KBM-7 (cell line): ENCODE results near the gene RPS2.
"Not testable (repeated sequence)": the region's sequence is repeated elsewhere in the genome, so short reads cannot be mapped to it uniquely, and the experiment has no call there.

Experiments used
- DNase-seq: peaks from one replicate; pipeline ENCODE4 v3.0.0-alpha.2; 2015
- in situ Hi-C: fragments of 300-500 bp; cut with MboI; formaldehyde crosslinking; loops from 2 replicates; pipeline ENCODE4 v1.14.3; 2020; ENCODE audit warnings: low sequenced_read_pairs, low pct_unique_long_range_greater_than_20kb, mixed read lengths

RPS2 gene

GRCh38 chr16:1930338-1930720, 34.3 kb downstream of the RPS2 start:
- no peak for DNase-seq
- in situ Hi-C loops: no loop called here

- in situ Hi-C loops: no loop called here
These were observed 34.9 kb downstream of the RPS2 start for GRCh38 chr16:1929578-1930337.

GRCh38 chr16:1929105-1929504, 35.5 kb downstream of the RPS2 start:
- no peak for DNase-seq
- in situ Hi-C loops: no loop called here

More at GRCh38 chr16:1929578-1930337, 34.9 kb downstream of the RPS2 start:
- peak; percentile 90 for DNase-seq

- in situ Hi-C loops: no loop called here
- no peak for DNase-seq
These were observed 38.4 kb downstream of the RPS2 start for GRCh38 chr16:1926271-1926670.

GRCh38 chr16:1924095-1924494, 40.5 kb downstream of the RPS2 start:
- DNase-seq: no peak
- in situ Hi-C loops: no loop called here

GRCh38 chr16:1923299-1924034, 41.2 kb downstream of the RPS2 start:
- DNase-seq: no peak
- in situ Hi-C loops: no loop called here

- DNase-seq: no peak
- in situ Hi-C loops: no loop called here
These were observed 42.3 kb downstream of the RPS2 start for GRCh38 chr16:1922357-1922756.

- peak; percentile 63 for DNase-seq
These were observed 43.9 kb downstream of the RPS2 start for GRCh38 chr16:1920727-1921171.

GRCh38 chr16:1920122-1920521, 44.5 kb downstream of the RPS2 start:
- in situ Hi-C loops, DNase-seq: not testable (repeated sequence)

More at GRCh38 chr16:1920727-1921171, 43.9 kb downstream of the RPS2 start:
- in situ Hi-C loops: no loop called here

- DNase-seq: no peak
- in situ Hi-C loops: no loop called here
These were observed 45.2 kb downstream of the RPS2 start for GRCh38 chr16:1919327-1919998.

- in situ Hi-C loops: no loop called here
- DNase-seq: no peak
These were observed 46.0 kb downstream of the RPS2 start, which contains the start of gene HS3ST6 for GRCh38 chr16:1918351-1919326. TSS of gene HS3ST6 (minus strand) at chr16:1918415. CDS start at chr16:1918323, 92 bp downstream.

GRCh38 chr16:1917665-1918350, 46.8 kb downstream of the RPS2 start:
- in situ Hi-C loops: no loop called here
- no peak for DNase-seq

GRCh38 chr16:1917056-1917664, 47.5 kb downstream of the RPS2 start:
- DNase-seq: no peak
- in situ Hi-C loops: no loop called here

- DNase-seq: no peak
- in situ Hi-C loops: no loop called here
These were observed 48.0 kb downstream of the RPS2 start for GRCh38 chr16:1916640-1916990.

- in situ Hi-C loops: no loop called here
- no peak for DNase-seq
These were observed 48.6 kb downstream of the RPS2 start for GRCh38 chr16:1915732-1916639.

- in situ Hi-C loops: no loop called here
- DNase-seq: no peak
These were observed 49.6 kb downstream of the RPS2 start for GRCh38 chr16:1914988-1915387.

- no peak for DNase-seq
- in situ Hi-C loops: no loop called here
These were observed 50.5 kb downstream of the RPS2 start for GRCh38 chr16:1914084-1914608.
